ENCODE data around the gene BEND2.

- no peak for TF ChIP-seq EZH2phosphoT487 (IDR thresholded peaks at IDR 0.05; ENCODE audit: borderline replicate concordance)
- no peak for TF ChIP-seq CTCF (conservative IDR thresholded peaks at IDR 0.05; ENCODE audit: low read length)
These were observed 71.2 kb downstream of the BEND2 start for GRCh38 chrX:18149454-18149853.

All from Loucy (cell line).